ENCODE results near the gene SLBP.

SLBP gene

DNA sequence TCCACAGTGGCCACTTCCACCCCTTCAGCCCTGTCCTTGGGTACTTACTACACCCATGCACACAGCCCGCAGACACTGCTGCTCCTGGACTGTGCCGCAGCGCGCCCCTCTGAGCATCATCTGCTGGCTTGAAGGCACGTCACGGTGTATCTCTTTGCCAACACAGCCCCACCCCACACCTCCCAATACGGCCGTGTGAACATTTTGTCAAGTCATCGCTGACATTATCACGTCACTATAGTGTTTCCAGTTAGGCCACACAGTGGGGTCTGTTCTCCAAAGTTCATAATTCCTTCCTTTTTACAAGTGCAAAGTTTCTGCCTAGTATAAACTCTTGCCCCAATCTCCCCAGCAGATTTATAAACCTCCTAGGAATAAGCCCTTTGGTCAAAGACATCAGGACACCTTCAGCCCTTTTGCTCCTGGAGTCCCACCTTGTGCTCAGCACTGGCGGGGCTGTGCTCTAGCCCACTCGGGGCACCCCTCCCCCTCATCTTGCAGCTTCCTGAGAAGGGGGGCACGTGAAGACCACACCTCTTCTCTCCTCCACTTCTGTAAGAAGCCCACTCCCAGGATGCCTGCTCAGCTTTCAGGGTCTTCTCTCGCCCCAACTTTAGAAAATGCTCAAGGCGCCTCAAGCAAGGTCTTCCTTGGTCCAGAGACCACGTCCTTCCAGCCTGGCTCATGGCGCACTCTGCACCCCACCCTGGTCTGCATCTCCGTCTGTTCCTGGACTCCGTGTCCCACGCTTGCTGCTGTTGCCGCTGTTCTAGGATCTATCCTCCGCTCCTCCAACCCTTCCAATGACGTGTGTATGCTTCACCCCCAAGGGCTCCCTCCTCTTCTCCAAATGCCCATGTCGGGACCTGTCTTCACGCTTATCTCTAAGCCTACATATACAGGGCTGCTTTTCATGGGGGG, 35.3 kb downstream of the SLBP start:
- Histone ChIP-seq H2AFZ (no peak overlapping the region), H3K9me3 (ENCODE audit: control insufficient read depth, low read length) (no peaks in the 10 kb centered on the region), H3K4me1 (no peaks in the 10 kb centered on the region), H3K36me3 (ENCODE audit: control insufficient read depth, insufficient read depth, low read length) (no peaks in the 10 kb centered on the region), H3K4me2 (ENCODE audit: low read length) (no peak overlapping the region), H3K27ac (no peak overlapping the region), H3K27me3 (ENCODE audit: control insufficient read depth, insufficient read depth, low read length) (no peaks in the 10 kb centered on the region), H3K79me2 (no peaks in the 10 kb centered on the region), H3K9ac (no peak overlapping the region), H3K4me3 (ENCODE audit: low read depth, low read length) (no peak overlapping the region)
- TF ChIP-seq CTCF (IDR thresholded peaks at IDR 0.05), result no peak

DNA sequence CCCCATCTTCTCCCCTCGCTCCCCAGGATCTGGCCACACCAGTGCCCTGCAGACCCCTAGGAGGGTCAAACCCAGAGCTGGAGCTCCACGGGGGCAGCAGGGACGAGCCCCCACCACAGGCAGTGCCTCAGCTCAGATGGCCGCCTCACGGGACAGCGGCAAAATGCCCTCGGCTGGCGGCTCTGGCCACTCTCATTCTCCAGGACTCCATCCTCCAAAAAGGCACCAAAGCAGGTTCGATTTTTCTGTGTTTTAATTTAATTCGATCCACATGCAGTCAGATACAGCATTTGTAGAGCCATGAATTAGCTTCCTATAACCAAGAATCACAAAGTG, 36.3 kb downstream of the SLBP start:
- Histone ChIP-seq H3K9me3 (ENCODE audit: control insufficient read depth, low read length) (no peaks in the 10 kb centered on the region), H3K27ac (no peak overlapping the region), H3K27me3 (ENCODE audit: control insufficient read depth, insufficient read depth, low read length) (no peaks in the 10 kb centered on the region), H3K79me2 (no peaks in the 10 kb centered on the region), H3K4me3 (ENCODE audit: low read depth, low read length) (no peak overlapping the region), H3K4me2 (ENCODE audit: low read length) (no peak overlapping the region), H3K9ac (no peak overlapping the region), H2AFZ (no peak overlapping the region), H3K36me3 (ENCODE audit: control insufficient read depth, insufficient read depth, low read length) (no peaks in the 10 kb centered on the region), H3K4me1 (no peaks in the 10 kb centered on the region)
- no peak for TF ChIP-seq CTCF (IDR thresholded peaks at IDR 0.05)

DNA sequence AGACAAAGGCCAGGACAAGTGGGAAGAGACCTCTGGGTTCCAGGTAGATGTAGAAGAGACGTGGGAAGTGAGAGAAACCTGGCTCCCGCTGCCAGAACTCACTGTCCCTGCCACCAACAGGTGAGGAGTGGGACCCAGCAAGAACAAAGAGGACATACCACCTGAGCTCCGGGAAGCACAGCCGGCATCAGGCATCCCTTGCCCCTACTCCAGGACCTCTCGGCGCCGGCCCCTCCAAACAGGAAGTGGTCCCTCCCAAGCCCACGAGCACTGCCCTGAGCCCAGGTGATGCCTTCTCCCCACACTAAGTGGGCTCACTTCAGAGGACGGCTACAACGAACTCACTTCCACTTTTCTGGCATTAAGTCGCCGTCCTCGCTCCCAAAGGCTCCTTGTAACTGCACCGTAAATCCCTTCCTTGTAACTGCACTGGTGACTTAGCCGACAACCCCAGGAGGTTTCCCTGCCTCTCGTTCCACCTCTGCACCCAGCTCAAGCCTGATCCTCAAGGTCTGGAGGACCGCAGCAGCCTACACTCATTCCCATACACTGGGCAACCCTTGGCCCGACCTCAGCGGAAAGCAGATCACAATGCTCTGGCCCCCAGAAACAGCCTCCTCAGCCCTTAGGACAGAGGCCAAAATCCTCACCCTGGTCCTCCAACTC, 36.9 kb downstream of the SLBP start:
- Histone ChIP-seq H3K27me3 (ENCODE audit: control insufficient read depth, insufficient read depth, low read length) (no peaks in the 10 kb centered on the region), H2AFZ (no peak overlapping the region), H3K4me3 (ENCODE audit: low read depth, low read length) (no peak overlapping the region), H3K27ac (no peak overlapping the region), H3K79me2 (no peaks in the 10 kb centered on the region), H3K36me3 (ENCODE audit: control insufficient read depth, insufficient read depth, low read length) (no peaks in the 10 kb centered on the region), H3K4me1 (no peaks in the 10 kb centered on the region), H3K4me2 (ENCODE audit: low read length) (no peak overlapping the region), H3K9ac (no peak overlapping the region), H3K9me3 (ENCODE audit: control insufficient read depth, low read length) (no peaks in the 10 kb centered on the region)
- no peak for TF ChIP-seq CTCF (IDR thresholded peaks at IDR 0.05)

GRCh38 chr4:1674682-1675081, 37.4 kb downstream of the SLBP start:
- no peak for TF ChIP-seq CTCF (IDR thresholded peaks at IDR 0.05)
- Histone ChIP-seq H3K4me2 (ENCODE audit: low read length) (no peak overlapping the region), H3K79me2 (no peaks in the 10 kb centered on the region), H2AFZ (no peak overlapping the region), H3K9me3 (ENCODE audit: control insufficient read depth, low read length) (no peaks in the 10 kb centered on the region), H3K4me1 (no peaks in the 10 kb centered on the region), H3K9ac (no peak overlapping the region), H3K27ac (no peak overlapping the region), H3K36me3 (ENCODE audit: control insufficient read depth, insufficient read depth, low read length) (no peaks in the 10 kb centered on the region), H3K27me3 (ENCODE audit: control insufficient read depth, insufficient read depth, low read length) (no peaks in the 10 kb centered on the region), H3K4me3 (ENCODE audit: low read depth, low read length) (no peak overlapping the region)
